H1 (cell line): ENCODE results near the gene SRRT. TPM values are rescaled to one million over a fixed set of nuclear protein-coding genes. Genes with fewer than 3 reads are reported as not detected.

ENCODE experiments used
- JUND ChIP-seq: IDR thresholded peaks from 2 replicates; pipeline ENCODE4 v1.6.1; 2011; ENCODE audit warnings: mild to moderate bottlenecking, improper control_type of control experiment, low read length
- KDM1A ChIP-seq: fragments of 200-600, 300-600 bp; sonication (generic); IDR thresholded peaks from 2 replicates; pipeline ENCODE4 v1.7.1; 2016; ENCODE audit warnings: mild to moderate bottlenecking, low read length, borderline replicate concordance
- KDM4A ChIP-seq: IDR thresholded peaks from one replicate; pipeline ENCODE4 v1.7.1; 2012; ENCODE audit warnings: low read depth, mild to moderate bottlenecking, moderate library complexity, low read length, inconsistent platforms; ENCODE audit not compliant: severe bottlenecking
- NRF1 ChIP-seq: IDR thresholded peaks from 2 replicates; pipeline ENCODE4 v1.6.1; 2011; ENCODE audit warnings: mild to moderate bottlenecking, low read depth, low read length, improper control_type of control experiment
- RNF2 ChIP-seq: fragments of 200-900, 300-1000 bp; sonication (generic); IDR thresholded peaks from 2 replicates; pipeline ENCODE4 v1.7.1; 2016; ENCODE audit warnings: borderline replicate concordance, low read depth, mild to moderate bottlenecking, antibody characterized with exemption, low read length; ENCODE audit not compliant: poor library complexity, severe bottlenecking; ENCODE audit errors: missing control alignments
- SP4 ChIP-seq: IDR thresholded peaks from 2 replicates; pipeline ENCODE4 v1.6.1; 2012; ENCODE audit warnings: low read length, inconsistent platforms
- polyA plus RNA-seq, 7 experiments: library from polyadenylated mRNA; depleted of rRNA in 3 of 7; stranded (reverse) in 5 of 7; unstranded in 2 of 7; fragments of >200 nt in 5 of 7; fragments of 200-250 nt in 2 of 7; gene quantifications; 1 replicate in 5 of 7; 2 replicates in 1 of 7; 4 replicates in 1 of 7; pipeline versions ENCODE4 v1.2.1 to v1.2.3, GENCODE V29; 2011 to 2013; ENCODE audit warnings: missing spikeins in 2 of 7, mixed read lengths in 2 of 7
- total RNA-seq: library from RNA; stranded (reverse); fragmentation: NEBNext Ultra II Directional; extraction: Animal tissue kit (Norgen Biotek cat#: 25700); gene quantifications from 2 replicates; pipeline ENCODE4 v1.2.1, GENCODE V29; 2021
- TF ChIP-seq, protein P1 (sequence below): IDR thresholded peaks from 2 replicates; pipeline ENCODE4 v1.6.1; 2012; ENCODE audit warnings: inconsistent platforms
- TF ChIP-seq, protein P2 (sequence below), 3 experiments: IDR thresholded peaks; 1 replicate in 2 of 3; 2 replicates in 1 of 3; pipeline versions ENCODE4 v1.5.1 to v1.6.1; 2011; ENCODE audit warnings: low read length in 3 of 3, mild to moderate bottlenecking in 3 of 3, inconsistent platforms in 2 of 3, low read depth in 1 of 3, moderate library complexity in 1 of 3; ENCODE audit not compliant: insufficient read depth in 1 of 3; ENCODE audit errors: control extremely low read depth in 1 of 3

Gene SRRT
- total and polyA plus RNA-seq, 2 of the 8 experiments (the other 6 are each of a cell fraction or from before 2014, with no cell fraction given), result 66.7 to 237 TPM

DNA sequence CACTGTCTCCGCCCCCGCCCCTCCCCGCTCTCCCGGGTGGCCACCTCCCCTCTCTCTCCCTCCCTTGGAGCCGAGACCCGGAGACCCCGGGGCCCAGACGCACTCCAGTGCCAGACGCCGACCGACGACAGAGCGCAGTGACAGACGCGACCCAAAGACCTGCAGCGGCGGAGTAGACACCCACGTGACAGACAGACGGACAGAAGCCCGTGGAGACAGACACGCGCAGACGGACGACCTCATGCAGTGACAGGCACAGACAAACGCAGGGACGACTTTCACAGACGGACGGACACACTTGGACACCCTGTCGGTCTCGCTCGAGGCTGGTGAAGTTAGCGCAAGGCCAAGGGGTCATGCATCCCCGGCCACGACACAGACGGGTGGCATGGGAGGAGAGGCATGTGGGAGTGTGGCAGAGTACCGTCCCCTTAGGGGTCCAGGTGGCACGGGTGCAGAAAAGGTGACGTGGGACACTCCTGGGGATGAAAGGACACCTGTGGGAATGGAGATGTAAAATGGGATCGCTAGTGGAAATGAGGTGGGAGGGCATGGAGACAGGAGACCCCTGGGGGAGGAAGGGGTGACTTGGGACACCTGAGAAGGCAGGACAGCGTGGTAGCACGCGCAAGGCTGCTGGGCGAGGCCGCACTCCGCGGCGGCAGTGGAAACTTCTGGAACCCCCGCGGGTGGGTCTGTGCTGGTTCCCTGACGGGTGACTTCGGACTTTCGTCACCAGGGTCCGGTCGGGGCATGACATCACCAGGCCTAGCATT lies 21.2 kb downstream of the SRRT start (continued):
- no peak for TF ChIP-seq RNF2
- TF ChIP-seq NRF1, result no peak
- TF ChIP-seq KDM1A, result no peak
- TF ChIP-seq JUND, result 0 out of 2 replicates have a peak, but pooled peaks have one; percentile 23
- TF ChIP-seq, protein P1, sequence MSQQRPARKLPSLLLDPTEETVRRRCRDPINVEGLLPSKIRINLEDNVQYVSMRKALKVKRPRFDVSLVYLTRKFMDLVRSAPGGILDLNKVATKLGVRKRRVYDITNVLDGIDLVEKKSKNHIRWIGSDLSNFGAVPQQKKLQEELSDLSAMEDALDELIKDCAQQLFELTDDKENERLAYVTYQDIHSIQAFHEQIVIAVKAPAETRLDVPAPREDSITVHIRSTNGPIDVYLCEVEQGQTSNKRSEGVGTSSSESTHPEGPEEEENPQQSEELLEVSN, result peak; percentile 51; the same call in 1 of the 2 replicates
- no peak for TF ChIP-seq SP4
- no peak for TF ChIP-seq KDM4A
- TF ChIP-seq, protein P2, sequence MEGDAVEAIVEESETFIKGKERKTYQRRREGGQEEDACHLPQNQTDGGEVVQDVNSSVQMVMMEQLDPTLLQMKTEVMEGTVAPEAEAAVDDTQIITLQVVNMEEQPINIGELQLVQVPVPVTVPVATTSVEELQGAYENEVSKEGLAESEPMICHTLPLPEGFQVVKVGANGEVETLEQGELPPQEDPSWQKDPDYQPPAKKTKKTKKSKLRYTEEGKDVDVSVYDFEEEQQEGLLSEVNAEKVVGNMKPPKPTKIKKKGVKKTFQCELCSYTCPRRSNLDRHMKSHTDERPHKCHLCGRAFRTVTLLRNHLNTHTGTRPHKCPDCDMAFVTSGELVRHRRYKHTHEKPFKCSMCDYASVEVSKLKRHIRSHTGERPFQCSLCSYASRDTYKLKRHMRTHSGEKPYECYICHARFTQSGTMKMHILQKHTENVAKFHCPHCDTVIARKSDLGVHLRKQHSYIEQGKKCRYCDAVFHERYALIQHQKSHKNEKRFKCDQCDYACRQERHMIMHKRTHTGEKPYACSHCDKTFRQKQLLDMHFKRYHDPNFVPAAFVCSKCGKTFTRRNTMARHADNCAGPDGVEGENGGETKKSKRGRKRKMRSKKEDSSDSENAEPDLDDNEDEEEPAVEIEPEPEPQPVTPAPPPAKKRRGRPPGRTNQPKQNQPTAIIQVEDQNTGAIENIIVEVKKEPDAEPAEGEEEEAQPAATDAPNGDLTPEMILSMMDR (IDR thresholded peaks at IDR 0.05; ENCODE audit: control extremely low read depth in 1 of 3, insufficient read depth in 1 of 3, low read depth in 1 of 3, low read length in 3 of 3), result no peak
